Retinal pigment epithelial cell (primary cell): ENCODE measurements around the gene ISOC2.
"Not testable (repeated sequence)": the region's sequence is repeated elsewhere in the genome, so short reads cannot be mapped to it uniquely, and the experiment has no call there.

Experiments used
- DNase-seq: peaks from one replicate; pipeline ENCODE4 v3.0.0-alpha.2; 2010; ENCODE audit warnings: low read depth
- H3K4me3 ChIP-seq: 2 replicates; pipeline ENCODE4 v1.5.1; 2011; ENCODE audit warnings: mild to moderate bottlenecking, low read length, control low read depth, moderate library complexity
- TF ChIP-seq, protein P1 (sequence below): conservative IDR thresholded peaks from 2 replicates; pipeline ENCODE4 v1.5.1; 2011; ENCODE audit warnings: low read depth, low read length, control low read depth, inconsistent platforms

The ISOC2 gene

DNA sequence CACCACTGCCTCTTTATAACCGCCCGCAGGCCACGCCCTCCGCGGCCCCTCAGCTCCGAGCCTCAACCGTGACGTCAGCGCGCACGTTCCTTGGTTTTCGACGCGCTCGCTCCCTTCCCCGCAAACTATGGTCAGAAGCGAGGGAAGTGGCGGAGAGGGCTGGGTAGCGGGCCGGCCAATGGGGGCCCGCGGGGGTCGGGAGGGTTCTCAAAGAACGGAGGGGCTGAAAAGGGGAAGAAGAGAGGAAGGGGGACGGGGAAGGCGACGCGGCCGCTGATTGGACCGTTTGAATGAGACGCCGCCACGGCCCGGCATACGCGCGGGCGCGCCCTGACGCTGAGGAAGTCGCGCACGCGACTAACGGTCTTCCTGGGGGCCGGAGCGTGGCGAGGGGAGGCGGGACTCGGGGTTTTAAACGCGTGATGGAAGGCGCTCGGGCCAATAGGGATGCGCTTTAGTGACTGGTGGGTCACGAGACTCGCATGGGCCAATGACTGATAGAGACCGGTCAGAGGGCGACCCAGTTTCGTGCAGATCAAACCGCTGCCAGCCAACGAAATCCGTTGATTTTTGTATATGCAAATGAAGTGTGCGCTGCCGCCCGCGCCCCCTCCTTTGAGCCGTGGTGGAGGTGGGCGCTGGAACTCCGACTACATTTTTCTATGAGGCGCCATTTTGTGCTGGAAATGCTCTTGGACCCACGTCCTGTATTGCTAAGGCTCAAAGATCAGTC is 53.5 kb downstream of the ISOC2 start:
- TF ChIP-seq, protein P1, sequence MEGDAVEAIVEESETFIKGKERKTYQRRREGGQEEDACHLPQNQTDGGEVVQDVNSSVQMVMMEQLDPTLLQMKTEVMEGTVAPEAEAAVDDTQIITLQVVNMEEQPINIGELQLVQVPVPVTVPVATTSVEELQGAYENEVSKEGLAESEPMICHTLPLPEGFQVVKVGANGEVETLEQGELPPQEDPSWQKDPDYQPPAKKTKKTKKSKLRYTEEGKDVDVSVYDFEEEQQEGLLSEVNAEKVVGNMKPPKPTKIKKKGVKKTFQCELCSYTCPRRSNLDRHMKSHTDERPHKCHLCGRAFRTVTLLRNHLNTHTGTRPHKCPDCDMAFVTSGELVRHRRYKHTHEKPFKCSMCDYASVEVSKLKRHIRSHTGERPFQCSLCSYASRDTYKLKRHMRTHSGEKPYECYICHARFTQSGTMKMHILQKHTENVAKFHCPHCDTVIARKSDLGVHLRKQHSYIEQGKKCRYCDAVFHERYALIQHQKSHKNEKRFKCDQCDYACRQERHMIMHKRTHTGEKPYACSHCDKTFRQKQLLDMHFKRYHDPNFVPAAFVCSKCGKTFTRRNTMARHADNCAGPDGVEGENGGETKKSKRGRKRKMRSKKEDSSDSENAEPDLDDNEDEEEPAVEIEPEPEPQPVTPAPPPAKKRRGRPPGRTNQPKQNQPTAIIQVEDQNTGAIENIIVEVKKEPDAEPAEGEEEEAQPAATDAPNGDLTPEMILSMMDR = no peak
- DNase-seq = peak; percentile 99
- H3K4me3 ChIP-seq = peak overlapping the region; percentile 52

DNA sequence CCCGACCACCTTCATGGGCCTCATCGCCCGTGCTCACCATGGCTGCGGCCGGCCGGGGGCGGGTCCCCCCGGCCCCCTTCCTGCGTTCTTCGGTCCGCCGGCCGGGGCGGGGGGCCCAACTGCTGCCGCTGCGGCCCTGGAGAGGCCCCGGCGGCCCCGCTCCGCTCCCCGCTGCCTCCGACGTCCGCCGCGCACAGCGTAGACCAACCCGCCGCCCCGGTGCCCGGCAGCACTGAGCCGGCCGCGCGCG is 54.0 kb downstream of the ISOC2 start, which contains the start of gene UBE2S:
UBE2S (minus strand) TSS at position 239 of the 250 bp plus-strand sequence; CDS start at position 40, 199 bp downstream.
- DNase-seq = not testable (repeated sequence)
- H3K4me3 ChIP-seq = peak within 1 kb of the TSS; percentile 78

DNA sequence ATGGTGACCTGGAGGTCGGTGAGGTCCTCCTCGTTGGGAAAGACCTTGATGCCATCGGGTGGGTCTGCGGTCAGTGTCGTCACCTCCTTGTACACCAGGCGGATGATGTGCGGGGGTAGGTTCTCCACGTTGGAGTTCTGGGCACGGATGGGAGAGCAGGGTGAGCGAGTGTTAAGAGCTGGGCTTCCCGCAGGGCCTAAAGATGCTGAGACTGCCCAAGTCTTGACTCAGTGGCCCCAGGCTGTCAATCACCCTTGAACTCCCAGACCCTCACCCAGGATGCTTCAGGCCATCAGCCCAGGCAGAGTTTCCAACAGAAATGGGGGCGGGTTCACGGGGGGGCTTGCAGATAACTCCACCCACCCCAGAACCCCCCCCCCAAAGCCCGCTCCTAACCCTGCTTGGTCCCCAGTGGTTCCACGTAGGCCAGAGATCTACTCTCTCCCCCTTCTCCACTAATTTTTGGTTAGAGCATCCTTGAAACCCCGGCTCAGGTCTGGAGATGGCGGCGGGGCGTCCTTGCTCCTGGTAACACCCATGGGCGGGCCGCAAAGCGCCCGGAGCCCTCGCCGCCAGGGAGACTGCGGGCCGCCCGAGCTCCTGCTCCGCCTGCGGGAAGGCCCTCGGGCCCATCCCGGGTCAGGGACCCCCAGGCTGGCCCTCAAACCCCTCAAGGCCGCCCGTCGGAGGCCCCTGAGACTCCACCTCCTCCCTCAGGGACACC is 54.5 kb downstream of the ISOC2 start:
- peak overlapping the region; percentile 78 for H3K4me3 ChIP-seq
- TF ChIP-seq, protein P1 = no peak
- no peak for DNase-seq

DNA sequence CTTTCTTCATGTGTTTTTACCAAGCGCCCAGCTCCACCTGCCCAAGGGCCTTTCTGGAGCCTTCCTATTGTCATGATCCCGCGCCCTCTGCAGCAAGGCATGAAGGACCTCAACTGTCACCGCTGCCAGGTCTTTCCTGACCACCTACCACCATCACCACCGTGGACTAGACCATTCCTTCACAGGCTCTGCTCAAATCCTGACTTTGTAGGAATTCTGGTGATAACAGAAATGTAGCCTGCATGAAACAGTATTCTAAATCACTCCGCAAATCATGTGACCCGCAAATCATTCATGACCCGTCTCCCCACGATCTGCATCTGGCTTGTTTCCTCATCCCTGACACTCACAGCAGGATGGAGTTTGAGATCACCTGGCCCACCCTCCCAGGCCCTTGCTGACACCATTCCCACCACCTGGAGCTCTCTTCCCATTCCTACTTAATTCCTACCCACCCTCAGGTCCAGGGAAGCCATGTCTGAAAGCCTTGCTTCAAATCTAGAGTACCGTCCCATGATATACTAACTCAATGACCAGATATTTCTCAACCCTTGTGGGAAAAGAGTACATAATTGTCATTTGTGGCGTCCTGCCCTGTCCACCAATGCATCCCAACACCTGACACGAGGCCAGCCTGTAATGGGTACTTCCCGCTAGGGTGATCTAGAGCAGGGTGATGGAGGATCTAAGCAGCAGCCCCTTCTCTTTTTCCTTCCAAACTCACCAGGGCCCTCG is 55.2 kb downstream of the ISOC2 start:
- TF ChIP-seq, protein P1 = no peak
- H3K4me3 ChIP-seq = peak overlapping the region; percentile 78
- DNase-seq = no peak

DNA sequence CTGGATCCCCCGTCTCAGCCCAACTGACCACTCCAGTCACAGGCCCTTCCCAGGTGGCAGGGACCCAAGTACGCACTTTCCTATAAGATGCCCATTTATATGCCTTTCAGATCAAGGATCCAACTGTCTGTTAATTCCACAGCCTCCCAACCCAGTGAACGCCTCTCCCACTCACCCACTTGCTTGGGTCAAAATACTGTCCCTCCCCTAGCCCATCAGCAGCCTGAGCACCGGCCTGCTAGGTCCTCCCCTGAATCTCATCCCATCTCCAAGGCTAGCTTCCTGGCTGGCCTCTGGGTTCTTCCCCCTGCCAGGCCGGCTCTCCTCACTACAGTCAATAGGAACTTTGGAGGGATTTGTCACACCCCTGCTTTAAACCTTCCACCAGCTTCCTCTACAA is 55.8 kb downstream of the ISOC2 start:
- H3K4me3 ChIP-seq = peak overlapping the region; percentile 78
- TF ChIP-seq, protein P1 = no peak
- no peak for DNase-seq
